ENCODE data around the gene WDR43. TPM values are rescaled to one million over a fixed set of nuclear protein-coding genes. Genes with fewer than 3 reads are reported as not detected.

WDR43 gene
- polyA plus RNA-seq, 1 donor from 2014 or later: 24.4 TPM

- Histone ChIP-seq H3K9me2 (ENCODE audit: insufficient read depth, low read length) (no peaks in the 10 kb centered on the region), H3K9me3 (ENCODE audit: low read length) (no peaks in the 10 kb centered on the region), H3K4me3 (ENCODE audit: low read length) (no peak overlapping the region), H3K79me2 (replicated peaks; ENCODE audit: insufficient read depth, low read length) (no peaks in the 10 kb centered on the region), H3K9ac (ENCODE audit: low read length) (no peak overlapping the region), H2AFZ (ENCODE audit: low read depth, low read length) (no peak overlapping the region), H3K36me3 (ENCODE audit: insufficient read depth, low read length) (no peaks in the 10 kb centered on the region), H3F3A (ENCODE audit: insufficient read depth, low read length, poor library complexity, severe bottlenecking) (no peaks in the 10 kb centered on the region), H3K27me3 (ENCODE audit: insufficient read depth, low read depth, low read length) (no peaks in the 10 kb centered on the region), H4K20me1 (ENCODE audit: insufficient read depth) (no peaks in the 10 kb centered on the region), H3K4me2 (ENCODE audit: low read length) (no peak overlapping the region), H3K27ac (ENCODE audit: low read length) (no peak overlapping the region)
- TF ChIP-seq RAD21 (conservative IDR thresholded peaks at IDR 0.05): no peak
- TF ChIP-seq MXI1 (conservative IDR thresholded peaks at IDR 0.05; ENCODE audit: poor library complexity, severe bottlenecking): no peak
- TF ChIP-seq POLR2AphosphoS5 (IDR thresholded peaks at IDR 0.05): no peak
- TF ChIP-seq TAF1 (IDR thresholded peaks at IDR 0.05; ENCODE audit: low read depth): no peak
- TF ChIP-seq REST (IDR thresholded peaks at IDR 0.05; ENCODE audit: borderline replicate concordance): no peak
- TF ChIP-seq EP300 (conservative IDR thresholded peaks at IDR 0.05; ENCODE audit: poor library complexity, severe bottlenecking): no peak
- no peak for TF ChIP-seq EZH2 (IDR thresholded peaks at IDR 0.05; ENCODE audit: borderline replicate concordance, insufficient read depth, low read length, poor library complexity, severe bottlenecking)
- TF ChIP-seq CTCF (IDR thresholded peaks at IDR 0.05; ENCODE audit: poor library complexity, severe bottlenecking): no peak
- TF ChIP-seq SMC3 (conservative IDR thresholded peaks at IDR 0.05; ENCODE audit: poor library complexity): no peak
Measured at GRCh38 chr2:28909655-28910353, 15.3 kb downstream of the WDR43 start.

- Histone ChIP-seq H3K27ac (ENCODE audit: low read length) (no peak overlapping the region), H3K27me3 (ENCODE audit: insufficient read depth, low read depth, low read length) (no peaks in the 10 kb centered on the region), H3K9me3 (ENCODE audit: low read length) (no peaks in the 10 kb centered on the region), H3F3A (ENCODE audit: insufficient read depth, low read length, poor library complexity, severe bottlenecking) (no peaks in the 10 kb centered on the region), H3K4me3 (ENCODE audit: low read length) (no peak overlapping the region), H3K9ac (ENCODE audit: low read length) (no peak overlapping the region), H2AFZ (ENCODE audit: low read depth, low read length) (no peak overlapping the region), H3K9me2 (ENCODE audit: insufficient read depth, low read length) (no peaks in the 10 kb centered on the region), H4K20me1 (ENCODE audit: insufficient read depth) (no peaks in the 10 kb centered on the region), H3K79me2 (replicated peaks; ENCODE audit: insufficient read depth, low read length) (no peaks in the 10 kb centered on the region), H3K4me2 (ENCODE audit: low read length) (no peak overlapping the region), H3K36me3 (ENCODE audit: insufficient read depth, low read length) (peaks cover 4% of the 10 kb centered on the region)
- TF ChIP-seq SMC3 (conservative IDR thresholded peaks at IDR 0.05; ENCODE audit: poor library complexity) (no peak), CTCF (IDR thresholded peaks at IDR 0.05; ENCODE audit: poor library complexity, severe bottlenecking) (no peak), RAD21 (conservative IDR thresholded peaks at IDR 0.05) (no peak), REST (IDR thresholded peaks at IDR 0.05; ENCODE audit: borderline replicate concordance) (no peak), EZH2 (IDR thresholded peaks at IDR 0.05; ENCODE audit: borderline replicate concordance, insufficient read depth, low read length, poor library complexity, severe bottlenecking) (no peak), MXI1 (conservative IDR thresholded peaks at IDR 0.05; ENCODE audit: poor library complexity, severe bottlenecking) (no peak), TAF1 (IDR thresholded peaks at IDR 0.05; ENCODE audit: low read depth) (no peak), POLR2AphosphoS5 (IDR thresholded peaks at IDR 0.05) (no peak), EP300 (conservative IDR thresholded peaks at IDR 0.05; ENCODE audit: poor library complexity, severe bottlenecking) (no peak)
Measured at GRCh38 chr2:28915939-28916338, 21.5 kb downstream of the WDR43 start.
